Measurements from ENCODE around the gene SMAD4. TPM values are rescaled to one million over a fixed set of nuclear protein-coding genes. Genes with fewer than 3 reads are reported as not detected.

SMAD4 gene
- total and polyA plus RNA-seq, 2 donors (not counting 3 experiments of a cell fraction or from before 2014, with no cell fraction given), result 63.5 to 82.8 TPM

Other genes starting within 250 kb of the SMAD4 start
- not detected in 2 replicates for gene MRO, start 210.2 kb upstream of the SMAD4 start, total RNA-seq
- gene MRO, start 210.2 kb upstream of the SMAD4 start, polyA plus RNA-seq, result not detected in 2 replicates
- 39.6 and 42.4 TPM in 2 replicates for gene ME2, start 151.1 kb upstream of the SMAD4 start, total RNA-seq
- 24.0 and 28.6 TPM in 2 replicates for gene ME2, start 151.1 kb upstream of the SMAD4 start, polyA plus RNA-seq
- gene ELAC1, start 62.2 kb upstream of the SMAD4 start, total RNA-seq, result 6.0 and 7.6 TPM in 2 replicates
- 3.0 and 3.6 TPM in 2 replicates for gene ELAC1, start 62.2 kb upstream of the SMAD4 start, polyA plus RNA-seq
- 45.2 and 45.7 TPM in 2 replicates for gene MEX3C, start 167.5 kb downstream of the SMAD4 start, total RNA-seq
- gene MEX3C, start 167.5 kb downstream of the SMAD4 start, polyA plus RNA-seq, result 19.2 and 23.4 TPM in 2 replicates